GM12878 (cell line): ENCODE data around the gene HTD2. TPM values are rescaled to one million over a fixed set of nuclear protein-coding genes. Genes with fewer than 3 reads are reported as not detected.

ENCODE experiments used
- ATF2 ChIP-seq: IDR thresholded peaks from 2 replicates; pipeline ENCODE4 v1.6.1; 2012; ENCODE audit warnings: low read length, inconsistent platforms
- CBFB ChIP-seq: IDR thresholded peaks from 2 replicates; pipeline ENCODE4 v1.6.1; 2016; ENCODE audit warnings: antibody characterized with exemption, low read depth
- CBX5 ChIP-seq: sonication (generic); IDR thresholded peaks from 2 replicates; pipeline ENCODE4 v1.6.1; 2016; ENCODE audit warnings: low read depth, moderate library complexity, mild to moderate bottlenecking, inconsistent platforms
- CREM ChIP-seq: IDR thresholded peaks from 2 replicates; pipeline ENCODE4 v1.6.1; 2014; ENCODE audit warnings: antibody characterized with exemption, low read depth
- EP300 ChIP-seq, 2 experiments: fragments of 150-350 bp in 1 of 2; IDR thresholded peaks; 2 replicates each; pipeline ENCODE4 v1.6.1; 2011 to 2012; ENCODE audit warnings: low read depth in 2 of 2, low read length in 2 of 2, borderline replicate concordance in 1 of 2, improper control_type of control experiment in 1 of 2, inconsistent platforms in 1 of 2; ENCODE audit not compliant: control insufficient read depth in 1 of 2
- ETV6 ChIP-seq, 2 experiments: fragments of 450-650 bp in 1 of 2; IDR thresholded peaks in 1 of 2; conservative IDR thresholded peaks in 1 of 2; 2 replicates each; pipeline ENCODE4 v1.6.1; 2014; ENCODE audit warnings: antibody characterized with exemption in 1 of 2, borderline replicate concordance in 1 of 2, low read depth in 1 of 2, mild to moderate bottlenecking in 1 of 2, moderate library complexity in 1 of 2
- IKZF2 ChIP-seq, 2 experiments: fragments of 450-650 bp; IDR thresholded peaks; 2 replicates each; pipeline ENCODE4 v1.6.1; 2017; ENCODE audit warnings: mild to moderate bottlenecking in 2 of 2, moderate library complexity in 2 of 2
- POLR2A ChIP-seq: IDR thresholded peaks from 2 replicates; pipeline ENCODE4 v1.6.1; 2011; ENCODE audit warnings: low read depth, mild to moderate bottlenecking, low read length
- RCOR1 ChIP-seq: conservative IDR thresholded peaks from 2 replicates; pipeline ENCODE4 v1.6.1; 2012; ENCODE audit warnings: low read depth, low read length, improper control_type of control experiment
- SPI1 ChIP-seq: IDR thresholded peaks from 2 replicates; pipeline ENCODE4 v1.6.1; 2011; ENCODE audit warnings: low read depth, mild to moderate bottlenecking, low read length, moderate library complexity, borderline replicate concordance; ENCODE audit not compliant: insufficient read depth
- TAF1 ChIP-seq: IDR thresholded peaks from 2 replicates; pipeline ENCODE4 v1.6.1; 2011; ENCODE audit warnings: mild to moderate bottlenecking, low read depth, low read length, borderline replicate concordance
- TCF7 ChIP-seq: IDR thresholded peaks from 2 replicates; pipeline ENCODE4 v1.6.1; 2014; ENCODE audit warnings: antibody characterized with exemption, borderline replicate concordance
- WRNIP1 ChIP-seq: IDR thresholded peaks from 2 replicates; pipeline ENCODE4 v1.6.1; 2011; ENCODE audit warnings: low read depth, low read length, improper control_type of control experiment, borderline replicate concordance
- ZBTB11 ChIP-seq: fragments of 450-650 bp; formaldehyde crosslinking; IDR thresholded peaks from 2 replicates; pipeline ENCODE4 v1.5.0; 2022; ENCODE audit warnings: mild to moderate bottlenecking, missing genetic modification characterization
- polyA plus RNA-seq, 11 experiments: library from polyadenylated mRNA; depleted of rRNA in 4 of 11; unstranded in 6 of 11; stranded (reverse) in 5 of 11; fragments of >200 nt; fragmentation: Nextera tagmentation in 4 of 11; fragmentation: Illumina TruSeq in 1 of 11; extraction: Ambion mirVana in 4 of 11; extraction: Trizol in 1 of 11; gene quantifications; 1 replicate in 1 of 11; 2 replicates in 10 of 11; pipeline versions ENCODE4 v1.2.1 to v1.2.3, GENCODE V29; 2011 to 2016; ENCODE audit warnings: inconsistent platforms in 2 of 11, missing spikeins in 2 of 11, low read depth in 1 of 11
- total RNA-seq, 4 experiments: library from RNA; depleted of rRNA in 3 of 4; stranded (reverse); fragments of >200 nt in 3 of 4; fragmentation: Illumina TruSeq in 1 of 4; extraction: Trizol in 1 of 4; gene quantifications; 2 replicates each; pipeline versions ENCODE4 v1.2.1 to v1.2.3, GENCODE V29; 2013 to 2021

Gene HTD2
- total and polyA plus RNA-seq, 10 of the 15 experiments (the other 5 are each of a cell fraction or from before 2014, with no cell fraction given), result 5.9 to 24.7 (median 9.5) TPM

- TF ChIP-seq ZBTB11 (CRISPR knock-in tag) (peak; percentile 69), RCOR1 (no peak), ETV6 (conservative IDR thresholded peaks at IDR 0.05 in 1 of 2, IDR thresholded peaks at IDR 0.05 in 1 of 2; ENCODE audit: borderline replicate concordance in 1 of 2, low read depth in 1 of 2) (peak in 1 of 2 experiments; percentile 77; a peak in 2 of 4 replicates), TAF1 (no peak), IKZF2 (IDR thresholded peaks at IDR 0.05) (0 out of 4 replicates have a peak, but pooled peaks of 1 of the 2 experiments have one; percentile 21), WRNIP1 (no peak), TCF7 (0 out of 2 replicates have a peak, but pooled peaks have one; percentile 29), SPI1 (peak; percentile 62), EP300 (IDR thresholded peaks at IDR 0.05; ENCODE audit: borderline replicate concordance in 1 of 2, control insufficient read depth in 1 of 2, low read depth in 2 of 2, low read length in 2 of 2) (0 out of 4 replicates have a peak, but pooled peaks of 1 of the 2 experiments have one; percentile 18), CBX5 (peak; percentile 96; the same call in 1 of the 2 replicates), CBFB (peak; percentile 84), ATF2 (peak; percentile 75; the same call in 1 of the 2 replicates), POLR2A (peak; percentile 60), CREM (peak; percentile 36; the same call in 1 of the 2 replicates)
Observed at GRCh38 chr3:58349792-58350626, 43.7 kb downstream of the HTD2 start (continued).
